Activated T-cell treated with anti-CD3 and anti-CD28 coated beads for 4 hours (primary cell): ENCODE results near the gene CD79A.
"Not testable (repeated sequence)": the region's sequence is repeated elsewhere in the genome, so short reads cannot be mapped to it uniquely, and the experiment has no call there.

ENCODE experiments used
- DNase-seq: peaks from one replicate; pipeline ENCODE4 v3.0.0-alpha.2; 2020

CD79A gene

GRCh38 chr19:41906916-41907680 is 30.0 kb downstream of the CD79A start:
- no peak for DNase-seq

- DNase-seq = no peak
Observed at GRCh38 chr19:41907994-41908615, 31.0 kb downstream of the CD79A start.

- DNase-seq = no peak
Observed at GRCh38 chr19:41908724-41909464, 31.8 kb downstream of the CD79A start.

- no peak for DNase-seq
Observed at GRCh38 chr19:41909706-41910105, 32.6 kb downstream of the CD79A start.

GRCh38 chr19:41910240-41910991 is 33.3 kb downstream of the CD79A start:
- no peak for DNase-seq

- no peak for DNase-seq
Observed at GRCh38 chr19:41910992-41911888, 34.2 kb downstream of the CD79A start.

- DNase-seq = no peak
Observed at GRCh38 chr19:41911889-41912731, 35.0 kb downstream of the CD79A start.

- no peak for DNase-seq
Observed at GRCh38 chr19:41912899-41913537, 35.9 kb downstream of the CD79A start.

GRCh38 chr19:41913538-41914423 is 36.7 kb downstream of the CD79A start:
- no peak for DNase-seq

- not testable (repeated sequence) for DNase-seq
Observed at GRCh38 chr19:41914424-41914834, 37.4 kb downstream of the CD79A start.

- no peak for DNase-seq
Observed at GRCh38 chr19:41915021-41915775, 38.1 kb downstream of the CD79A start.

GRCh38 chr19:41915776-41916414 is 38.8 kb downstream of the CD79A start:
- no peak for DNase-seq

GRCh38 chr19:41917676-41918075 is 40.6 kb downstream of the CD79A start:
- DNase-seq = no peak

GRCh38 chr19:41918095-41918494 is 41.0 kb downstream of the CD79A start:
- no peak for DNase-seq

- DNase-seq = no peak
Observed at GRCh38 chr19:41918653-41919244, 41.7 kb downstream of the CD79A start.

GRCh38 chr19:41919948-41920712 is 43.1 kb downstream of the CD79A start:
- no peak for DNase-seq
